K562 (cell line): ENCODE data around the gene ST8SIA1. TPM values are rescaled to one million over a fixed set of nuclear protein-coding genes. Genes with fewer than 3 reads are reported as not detected.

ENCODE experiments used
- BRCA1 ChIP-seq, 2 experiments: fragments of 450-650 bp in 1 of 2; sonication (generic) in 1 of 2; formaldehyde crosslinking in 1 of 2; IDR thresholded peaks; 2 replicates each; pipeline versions ENCODE4 v1.5.0 to v1.6.1; 2017 to 2020; ENCODE audit warnings: mild to moderate bottlenecking in 1 of 2, missing genetic modification reagents in 1 of 2
- CBX8 ChIP-seq: fragments of 200-600 bp; sonication (generic); IDR thresholded peaks from 2 replicates; pipeline ENCODE4 v1.6.1; 2012; ENCODE audit warnings: borderline replicate concordance, mixed run types, low read depth, mild to moderate bottlenecking, moderate library complexity, mixed read lengths, low read length, control low read depth, inconsistent platforms; ENCODE audit not compliant: poor library complexity, severe bottlenecking; ENCODE audit errors: extremely low read depth
- MITF ChIP-seq: IDR thresholded peaks from 2 replicates; pipeline ENCODE4 v1.6.1; 2014; ENCODE audit warnings: antibody characterized with exemption
- POLR2B ChIP-seq: fragments of 450-650 bp; IDR thresholded peaks from 2 replicates; pipeline ENCODE4 v1.6.1; 2018; ENCODE audit warnings: low read depth; ENCODE audit not compliant: partially characterized antibody
- SAFB ChIP-seq: fragments of 200-400 bp; formaldehyde crosslinking; IDR thresholded peaks from 2 replicates; pipeline ENCODE4 v1.6.1; 2017; ENCODE audit warnings: low read depth, low read length, borderline replicate concordance
- SMAD1 ChIP-seq: fragments of 150-350 bp; IDR thresholded peaks from 2 replicates; pipeline ENCODE4 v1.6.1; 2014; ENCODE audit warnings: low read length, low read depth; ENCODE audit not compliant: partially characterized antibody
- YY1 ChIP-seq, 3 experiments: IDR thresholded peaks; 2 replicates each; pipeline ENCODE4 v1.6.1; 2011; ENCODE audit warnings: low read length in 2 of 3, mild to moderate bottlenecking in 2 of 3, moderate library complexity in 2 of 3, borderline replicate concordance in 1 of 3, control low read depth in 1 of 3, low read depth in 1 of 3; ENCODE audit not compliant: insufficient read depth in 3 of 3, insufficient replicate concordance in 2 of 3, control insufficient read depth in 1 of 3, insufficient read length in 1 of 3; ENCODE audit errors: extremely low read depth in 1 of 3
- ZNF23 ChIP-seq: fragments of 250-450 bp; sonication (Bioruptor Pico); IDR thresholded peaks from 2 replicates; pipeline ENCODE4 v1.4.0; 2020; ENCODE audit warnings: mild to moderate bottlenecking
- polyA plus RNA-seq, 8 experiments: library from polyadenylated mRNA; depleted of rRNA in 4 of 8; stranded (reverse) in 5 of 8; unstranded in 3 of 8; fragments of >200 nt; fragmentation: Nextera tagmentation in 2 of 8; fragmentation: Illumina TruSeq in 1 of 8; extraction: Ambion mirVana in 2 of 8; extraction: Trizol in 1 of 8; gene quantifications; 2 replicates each; pipeline versions ENCODE4 v1.2.1 to v1.2.3, GENCODE V29; 2011 to 2014; ENCODE audit warnings: inconsistent platforms in 1 of 8, missing spikeins in 1 of 8
- total RNA-seq, 7 experiments: library from RNA; depleted of rRNA in 6 of 7; stranded (reverse); fragments of >200 nt in 6 of 7; fragmentation: Illumina TruSeq in 2 of 7; extraction: Trizol in 2 of 7; gene quantifications; 2 replicates each; pipeline versions ENCODE4 v1.2.1 to v1.2.3, GENCODE V29; 2011 to 2021; ENCODE audit warnings: low replicate concordance in 1 of 7
- TF ChIP-seq, protein P1 (sequence below), 2 experiments: fragments of 450-650 bp; IDR thresholded peaks; 2 replicates each; pipeline ENCODE4 v1.6.1; 2016; ENCODE audit warnings: mild to moderate bottlenecking in 2 of 2, borderline replicate concordance in 1 of 2, low read depth in 1 of 2, moderate library complexity in 1 of 2

Gene ST8SIA1
- total and polyA plus RNA-seq, 9 of the 15 experiments (the other 6 are each of a cell fraction or from before 2014, with no cell fraction given), result 0.86 to 26.3 (median 4.3) TPM

- TF ChIP-seq, protein P1, sequence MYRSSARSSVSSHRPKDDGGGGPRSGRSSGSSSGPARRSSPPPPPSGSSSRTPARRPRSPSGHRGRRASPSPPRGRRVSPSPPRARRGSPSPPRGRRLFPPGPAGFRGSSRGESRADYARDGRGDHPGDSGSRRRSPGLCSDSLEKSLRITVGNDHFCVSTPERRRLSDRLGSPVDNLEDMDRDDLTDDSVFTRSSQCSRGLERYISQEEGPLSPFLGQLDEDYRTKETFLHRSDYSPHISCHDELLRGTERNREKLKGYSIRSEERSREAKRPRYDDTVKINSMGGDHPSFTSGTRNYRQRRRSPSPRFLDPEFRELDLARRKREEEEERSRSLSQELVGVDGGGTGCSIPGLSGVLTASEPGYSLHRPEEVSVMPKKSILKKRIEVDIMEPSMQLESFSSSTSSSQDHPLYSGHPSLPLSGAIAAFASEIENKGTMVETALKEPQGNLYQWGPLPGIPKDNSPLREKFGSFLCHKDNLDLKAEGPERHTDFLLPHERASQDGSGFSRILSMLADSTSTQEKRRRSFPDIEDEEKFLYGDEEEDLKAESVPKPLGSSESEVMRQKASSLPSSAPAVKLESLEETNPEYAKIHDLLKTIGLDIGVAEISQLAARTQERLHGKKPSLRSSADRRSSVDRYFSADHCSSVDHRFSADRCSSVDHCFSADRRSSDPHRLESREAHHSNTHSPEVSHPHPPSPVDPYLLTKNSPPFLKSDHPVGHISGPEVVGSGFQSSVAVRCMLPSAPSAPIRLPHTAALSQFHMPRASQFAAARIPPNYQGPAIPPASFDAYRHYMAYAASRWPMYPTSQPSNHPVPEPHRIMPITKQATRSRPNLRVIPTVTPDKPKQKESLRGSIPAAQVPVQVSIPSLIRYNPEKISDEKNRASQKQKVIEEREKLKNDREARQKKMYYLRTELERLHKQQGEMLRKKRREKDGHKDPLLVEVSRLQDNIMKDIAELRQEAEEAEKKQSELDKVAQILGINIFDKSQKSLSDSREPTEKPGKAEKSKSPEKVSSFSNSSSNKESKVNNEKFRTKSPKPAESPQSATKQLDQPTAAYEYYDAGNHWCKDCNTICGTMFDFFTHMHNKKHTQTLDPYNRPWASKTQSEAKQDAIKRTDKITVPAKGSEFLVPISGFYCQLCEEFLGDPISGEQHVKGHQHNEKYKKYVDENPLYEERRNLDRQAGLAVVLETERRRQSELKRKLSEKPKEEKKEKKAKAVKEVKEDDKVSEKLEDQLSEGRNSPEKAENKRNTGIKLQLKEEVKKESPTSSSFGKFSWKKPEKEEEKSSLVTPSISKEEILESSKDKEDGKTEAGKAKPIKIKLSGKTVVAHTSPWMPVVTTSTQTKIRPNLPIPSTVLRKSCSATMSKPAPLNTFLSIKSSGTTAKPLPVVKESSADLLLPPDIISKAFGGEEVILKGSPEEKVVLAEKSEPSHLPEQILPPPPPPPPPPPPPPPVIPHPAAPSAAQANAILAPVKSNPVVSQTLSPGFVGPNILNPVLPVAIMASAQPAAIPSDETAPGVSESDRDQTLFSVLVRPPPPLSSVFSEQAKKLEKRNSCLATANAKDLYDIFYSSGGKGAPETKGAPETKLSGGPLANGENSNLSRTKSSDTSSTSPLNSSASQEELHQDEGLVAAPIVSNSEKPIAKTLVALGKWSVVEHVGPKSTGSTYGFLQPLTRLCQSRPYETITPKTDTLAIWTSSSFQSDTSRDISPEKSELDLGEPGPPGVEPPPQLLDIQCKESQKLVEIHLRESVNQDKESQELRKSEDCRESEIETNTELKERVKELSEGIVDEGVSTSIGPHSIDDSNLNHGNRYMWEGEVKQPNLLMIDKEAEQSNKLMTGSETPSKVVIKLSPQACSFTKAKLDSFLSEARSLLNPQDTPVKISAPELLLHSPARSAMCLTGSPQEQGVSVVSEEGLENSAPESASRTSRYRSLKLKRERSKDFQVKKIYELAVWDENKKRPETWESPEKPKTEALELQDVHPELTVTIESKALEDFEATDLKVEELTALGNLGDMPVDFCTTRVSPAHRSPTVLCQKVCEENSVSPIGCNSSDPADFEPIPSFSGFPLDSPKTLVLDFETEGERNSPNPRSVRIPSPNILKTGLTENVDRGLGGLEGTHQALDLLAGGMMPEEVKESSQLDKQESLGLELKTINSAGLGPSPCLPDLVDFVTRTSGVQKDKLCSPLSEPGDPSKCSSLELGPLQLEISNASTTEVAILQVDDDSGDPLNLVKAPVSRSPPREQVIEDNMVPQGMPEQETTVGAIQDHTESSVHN (IDR thresholded peaks at IDR 0.05; ENCODE audit: borderline replicate concordance in 1 of 2, low read depth in 1 of 2), result no peak
- TF ChIP-seq POLR2B (no peak), CBX8 (no peak), YY1 (IDR thresholded peaks at IDR 0.05; ENCODE audit: borderline replicate concordance in 1 of 3, control insufficient read depth in 1 of 3, extremely low read depth in 1 of 3, insufficient read depth in 3 of 3, insufficient read length in 1 of 3, insufficient replicate concordance in 2 of 3, low read depth in 1 of 3, low read length in 2 of 3) (no peak), SMAD1 (no peak), SAFB (no peak), MITF (no peak), ZNF23 (no peak), BRCA1 (IDR thresholded peaks at IDR 0.05) (no peak), BRCA1 (CRISPR knock-in tag; IDR thresholded peaks at IDR 0.05) (no peak)
Observed at GRCh38 chr12:22204391-22204790, 130.1 kb downstream of the ST8SIA1 start (continued).
